ENCODE data around the gene MINDY1.
A peak's percentile ranks its signal among the peaks of the same experiment; 100 is the strongest.

MINDY1 gene

GRCh38 chr1:151009674-151010345 is 3.1 kb upstream of the MINDY1 start:
- H3K27me3 ChIP-seq (ENCODE audit: control insufficient read depth, insufficient read depth, low read length): no peaks in the 10 kb centered on the region
- H3K4me3 ChIP-seq (ENCODE audit: low read length): no peak overlapping the region
- H3K4me1 ChIP-seq (ENCODE audit: control insufficient read depth, insufficient read depth, low read length): peaks cover 33% of the 10 kb centered on the region
- no peak overlapping the region for H3K9ac ChIP-seq (ENCODE audit: low read length)
- no peaks in the 10 kb centered on the region for H3K9me3 ChIP-seq (ENCODE audit: control insufficient read depth, low read length)
- no peaks in the 10 kb centered on the region for H3K36me3 ChIP-seq (ENCODE audit: control insufficient read depth, insufficient read depth, low read length)

- H3K27me3 ChIP-seq (ENCODE audit: control insufficient read depth, insufficient read depth, low read length): no peaks in the 10 kb centered on the region
- peak overlapping the region; percentile 94 for H3K9ac ChIP-seq (ENCODE audit: low read length)
- peak overlapping the region; percentile 97 for H3K4me3 ChIP-seq (ENCODE audit: low read length)
- peaks cover 33% of the 10 kb centered on the region for H3K4me1 ChIP-seq (ENCODE audit: control insufficient read depth, insufficient read depth, low read length)
- no peaks in the 10 kb centered on the region for H3K36me3 ChIP-seq (ENCODE audit: control insufficient read depth, insufficient read depth, low read length)
- H3K9me3 ChIP-seq (ENCODE audit: control insufficient read depth, low read length): no peaks in the 10 kb centered on the region
These were observed 2.5 kb upstream of the MINDY1 start for GRCh38 chr1:151009206-151009587.

- Histone ChIP-seq H3K4me1 (ENCODE audit: control insufficient read depth, insufficient read depth, low read length) (peaks cover 31% of the 10 kb centered on the region), H3K36me3 (ENCODE audit: control insufficient read depth, insufficient read depth, low read length) (no peaks in the 10 kb centered on the region), H3K27me3 (ENCODE audit: control insufficient read depth, insufficient read depth, low read length) (no peaks in the 10 kb centered on the region), H3K9ac (ENCODE audit: low read length) (peak within 1 kb of the TSS; percentile 94), H3K9me3 (ENCODE audit: control insufficient read depth, low read length) (no peaks in the 10 kb centered on the region), H3K4me3 (ENCODE audit: low read length) (peak within 1 kb of the TSS; percentile 97)
These were observed 1.8 kb upstream of the MINDY1 start, which contains the start of gene PRUNE1 for GRCh38 chr1:151008244-151009205. TSS of gene PRUNE1 (plus strand) at chr1:151008449. CDS start at chr1:151008633, 184 bp downstream.

GRCh38 chr1:151007853-151008243 is 1.1 kb upstream of the MINDY1 start:
- no peaks in the 10 kb centered on the region for H3K9me3 ChIP-seq (ENCODE audit: control insufficient read depth, low read length)
- peaks cover 31% of the 10 kb centered on the region for H3K4me1 ChIP-seq (ENCODE audit: control insufficient read depth, insufficient read depth, low read length)

GRCh38 chr1:151005729-151006319 is 878 bp downstream of the MINDY1 start:
- Histone ChIP-seq H3K4me1 (ENCODE audit: control insufficient read depth, insufficient read depth, low read length) (peaks cover 35% of the 10 kb centered on the region), H3K9ac (ENCODE audit: low read length) (peak overlapping the region; percentile 90), H3K27me3 (ENCODE audit: control insufficient read depth, insufficient read depth, low read length) (no peaks in the 10 kb centered on the region), H3K9me3 (ENCODE audit: control insufficient read depth, low read length) (no peaks in the 10 kb centered on the region), H3K4me3 (ENCODE audit: low read length) (peak overlapping the region; percentile 66), H3K36me3 (ENCODE audit: control insufficient read depth, insufficient read depth, low read length) (peaks cover 6% of the 10 kb centered on the region)

More at GRCh38 chr1:151007853-151008243, 1.1 kb upstream of the MINDY1 start:
- Histone ChIP-seq H3K36me3 (ENCODE audit: control insufficient read depth, insufficient read depth, low read length) (no peaks in the 10 kb centered on the region), H3K27me3 (ENCODE audit: control insufficient read depth, insufficient read depth, low read length) (no peaks in the 10 kb centered on the region), H3K9ac (ENCODE audit: low read length) (peak overlapping the region; percentile 17), H3K4me3 (ENCODE audit: low read length) (no peak overlapping the region)

- Histone ChIP-seq H3K27me3 (ENCODE audit: control insufficient read depth, insufficient read depth, low read length) (no peaks in the 10 kb centered on the region), H3K36me3 (ENCODE audit: control insufficient read depth, insufficient read depth, low read length) (peaks cover 6% of the 10 kb centered on the region), H3K9me3 (ENCODE audit: control insufficient read depth, low read length) (no peaks in the 10 kb centered on the region), H3K9ac (ENCODE audit: low read length) (peak overlapping the region; percentile 14), H3K4me1 (ENCODE audit: control insufficient read depth, insufficient read depth, low read length) (peaks cover 28% of the 10 kb centered on the region), H3K4me3 (ENCODE audit: low read length) (no peak overlapping the region)
These were observed 3.5 kb downstream of the MINDY1 start for GRCh38 chr1:151003180-151003579.

GRCh38 chr1:151002611-151003010 is 4.1 kb downstream of the MINDY1 start:
- no peaks in the 10 kb centered on the region for H3K27me3 ChIP-seq (ENCODE audit: control insufficient read depth, insufficient read depth, low read length)
- H3K36me3 ChIP-seq (ENCODE audit: control insufficient read depth, insufficient read depth, low read length): peaks cover 12% of the 10 kb centered on the region
- H3K9ac ChIP-seq (ENCODE audit: low read length): peak overlapping the region; percentile 14
- H3K9me3 ChIP-seq (ENCODE audit: control insufficient read depth, low read length): no peaks in the 10 kb centered on the region
- no peak overlapping the region for H3K4me3 ChIP-seq (ENCODE audit: low read length)
- peaks cover 24% of the 10 kb centered on the region for H3K4me1 ChIP-seq (ENCODE audit: control insufficient read depth, insufficient read depth, low read length)

GRCh38 chr1:151002051-151002450 is 4.7 kb downstream of the MINDY1 start:
- H3K9me3 ChIP-seq (ENCODE audit: control insufficient read depth, low read length): no peaks in the 10 kb centered on the region
- H3K9ac ChIP-seq (ENCODE audit: low read length): no peak overlapping the region
- H3K27me3 ChIP-seq (ENCODE audit: control insufficient read depth, insufficient read depth, low read length): no peaks in the 10 kb centered on the region
- peaks cover 17% of the 10 kb centered on the region for H3K36me3 ChIP-seq (ENCODE audit: control insufficient read depth, insufficient read depth, low read length)
- H3K4me3 ChIP-seq (ENCODE audit: low read length): no peak overlapping the region
- peaks cover 18% of the 10 kb centered on the region for H3K4me1 ChIP-seq (ENCODE audit: control insufficient read depth, insufficient read depth, low read length)

- Histone ChIP-seq H3K36me3 (ENCODE audit: control insufficient read depth, insufficient read depth, low read length) (peaks cover 19% of the 10 kb centered on the region), H3K4me3 (ENCODE audit: low read length) (no peak overlapping the region), H3K9me3 (ENCODE audit: control insufficient read depth, low read length) (no peaks in the 10 kb centered on the region), H3K27me3 (ENCODE audit: control insufficient read depth, insufficient read depth, low read length) (no peaks in the 10 kb centered on the region), H3K9ac (ENCODE audit: low read length) (no peak overlapping the region), H3K4me1 (ENCODE audit: control insufficient read depth, insufficient read depth, low read length) (peaks cover 15% of the 10 kb centered on the region)
These were observed 5.1 kb downstream of the MINDY1 start for GRCh38 chr1:151001602-151002001.

GRCh38 chr1:151000408-151000807 is 6.3 kb downstream of the MINDY1 start:
- H3K4me3 ChIP-seq (ENCODE audit: low read length): no peak overlapping the region
- H3K36me3 ChIP-seq (ENCODE audit: control insufficient read depth, insufficient read depth, low read length): peaks cover 19% of the 10 kb centered on the region
- H3K9me3 ChIP-seq (ENCODE audit: control insufficient read depth, low read length): no peaks in the 10 kb centered on the region
- H3K4me1 ChIP-seq (ENCODE audit: control insufficient read depth, insufficient read depth, low read length): peaks cover 21% of the 10 kb centered on the region
- no peaks in the 10 kb centered on the region for H3K27me3 ChIP-seq (ENCODE audit: control insufficient read depth, insufficient read depth, low read length)
- no peak overlapping the region for H3K9ac ChIP-seq (ENCODE audit: low read length)

- Histone ChIP-seq H3K4me3 (ENCODE audit: low read length) (no peak overlapping the region), H3K27me3 (ENCODE audit: control insufficient read depth, insufficient read depth, low read length) (no peaks in the 10 kb centered on the region), H3K9ac (ENCODE audit: low read length) (no peak overlapping the region), H3K4me1 (ENCODE audit: control insufficient read depth, insufficient read depth, low read length) (peaks cover 21% of the 10 kb centered on the region), H3K36me3 (ENCODE audit: control insufficient read depth, insufficient read depth, low read length) (peaks cover 19% of the 10 kb centered on the region), H3K9me3 (ENCODE audit: control insufficient read depth, low read length) (no peaks in the 10 kb centered on the region)
These were observed 6.8 kb downstream of the MINDY1 start for GRCh38 chr1:150999926-151000325.

Data from mucosa of stomach (tissue), 1 donor.